Measurements from ENCODE around the gene THADA.

THADA gene

DNA sequence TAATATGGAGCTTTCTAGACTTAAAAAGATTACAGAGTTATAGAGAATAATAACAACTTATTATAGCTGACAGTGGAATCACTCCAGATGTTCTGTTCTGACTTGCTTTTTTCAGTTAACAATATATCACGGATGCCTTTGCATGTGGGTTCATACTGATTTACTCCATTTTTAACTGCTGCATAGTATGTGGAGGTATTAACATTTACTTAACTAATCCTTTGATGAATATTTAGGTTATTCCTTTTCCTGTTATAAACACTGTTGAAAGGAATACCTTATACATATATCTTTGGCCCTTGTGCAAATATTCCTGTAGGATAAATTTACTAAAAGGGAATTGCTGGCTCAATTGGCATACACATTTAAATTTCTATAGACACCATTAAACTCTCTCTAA lies 336.3 kb downstream of the THADA start:
- H3K27ac ChIP-seq (ENCODE audit: extremely low read depth, low read depth, low read length) = no peak overlapping the region
- H3K36me3 ChIP-seq (ENCODE audit: control insufficient read depth in 2 of 2, insufficient read depth in 1 of 2, low read length in 2 of 2) = no peaks in the 10 kb centered on the region; a peak in 1 of 3 replicates
- H3K4me3 ChIP-seq (ENCODE audit: low read depth, low read length) = no peak overlapping the region
- CTCF ChIA-PET = interaction anchor here (0.6 kb wide), 2 partner anchors 403 to 1084 kb away, joined by 3 read pairs; no protein-coding TSS in a partner anchor
- H3K4me1 ChIP-seq (ENCODE audit: control insufficient read depth, insufficient read depth, low read length) = no peaks in the 10 kb centered on the region; the same call in 1 of the 2 replicates
- H3K9me3 ChIP-seq (ENCODE audit: control insufficient read depth, insufficient read depth, low read depth, low read length) = no peaks in the 10 kb centered on the region
- no peak for TF ChIP-seq ZNF24 (tag by site-specific recombination; IDR thresholded peaks at IDR 0.05)
- TF ChIP-seq ZNF221 (tag by site-specific recombination; IDR thresholded peaks at IDR 0.05; ENCODE audit: borderline replicate concordance) = no peak
- TF ChIP-seq, protein P1, sequence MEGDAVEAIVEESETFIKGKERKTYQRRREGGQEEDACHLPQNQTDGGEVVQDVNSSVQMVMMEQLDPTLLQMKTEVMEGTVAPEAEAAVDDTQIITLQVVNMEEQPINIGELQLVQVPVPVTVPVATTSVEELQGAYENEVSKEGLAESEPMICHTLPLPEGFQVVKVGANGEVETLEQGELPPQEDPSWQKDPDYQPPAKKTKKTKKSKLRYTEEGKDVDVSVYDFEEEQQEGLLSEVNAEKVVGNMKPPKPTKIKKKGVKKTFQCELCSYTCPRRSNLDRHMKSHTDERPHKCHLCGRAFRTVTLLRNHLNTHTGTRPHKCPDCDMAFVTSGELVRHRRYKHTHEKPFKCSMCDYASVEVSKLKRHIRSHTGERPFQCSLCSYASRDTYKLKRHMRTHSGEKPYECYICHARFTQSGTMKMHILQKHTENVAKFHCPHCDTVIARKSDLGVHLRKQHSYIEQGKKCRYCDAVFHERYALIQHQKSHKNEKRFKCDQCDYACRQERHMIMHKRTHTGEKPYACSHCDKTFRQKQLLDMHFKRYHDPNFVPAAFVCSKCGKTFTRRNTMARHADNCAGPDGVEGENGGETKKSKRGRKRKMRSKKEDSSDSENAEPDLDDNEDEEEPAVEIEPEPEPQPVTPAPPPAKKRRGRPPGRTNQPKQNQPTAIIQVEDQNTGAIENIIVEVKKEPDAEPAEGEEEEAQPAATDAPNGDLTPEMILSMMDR (tag by site-specific recombination; IDR thresholded peaks at IDR 0.05) = no peak
- TF ChIP-seq ZNF596 (tag by site-specific recombination; IDR thresholded peaks at IDR 0.05) = no peak
- no peak for TF ChIP-seq ZNF837 (tag by site-specific recombination; IDR thresholded peaks at IDR 0.05)
- TF ChIP-seq, protein P2, sequence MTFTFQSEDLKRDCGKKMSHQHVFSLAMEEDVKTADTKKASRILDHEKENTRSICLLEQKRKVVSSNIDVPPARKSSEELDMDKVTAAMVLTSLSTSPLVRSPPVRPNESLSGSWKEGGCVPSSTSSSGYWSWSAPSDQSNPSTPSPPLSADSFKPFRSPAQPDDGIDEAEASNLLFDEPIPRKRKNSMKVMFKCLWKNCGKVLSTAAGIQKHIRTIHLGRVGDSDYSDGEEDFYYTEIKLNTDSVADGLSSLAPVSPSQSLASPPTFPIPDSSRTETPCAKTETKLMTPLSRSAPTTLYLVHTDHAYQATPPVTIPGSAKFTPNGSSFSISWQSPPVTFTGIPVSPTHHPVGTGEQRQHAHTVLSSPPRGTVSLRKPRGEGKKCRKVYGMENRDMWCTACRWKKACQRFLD (tag by site-specific recombination; IDR thresholded peaks at IDR 0.05) = no peak
- TF ChIP-seq, protein P3, sequence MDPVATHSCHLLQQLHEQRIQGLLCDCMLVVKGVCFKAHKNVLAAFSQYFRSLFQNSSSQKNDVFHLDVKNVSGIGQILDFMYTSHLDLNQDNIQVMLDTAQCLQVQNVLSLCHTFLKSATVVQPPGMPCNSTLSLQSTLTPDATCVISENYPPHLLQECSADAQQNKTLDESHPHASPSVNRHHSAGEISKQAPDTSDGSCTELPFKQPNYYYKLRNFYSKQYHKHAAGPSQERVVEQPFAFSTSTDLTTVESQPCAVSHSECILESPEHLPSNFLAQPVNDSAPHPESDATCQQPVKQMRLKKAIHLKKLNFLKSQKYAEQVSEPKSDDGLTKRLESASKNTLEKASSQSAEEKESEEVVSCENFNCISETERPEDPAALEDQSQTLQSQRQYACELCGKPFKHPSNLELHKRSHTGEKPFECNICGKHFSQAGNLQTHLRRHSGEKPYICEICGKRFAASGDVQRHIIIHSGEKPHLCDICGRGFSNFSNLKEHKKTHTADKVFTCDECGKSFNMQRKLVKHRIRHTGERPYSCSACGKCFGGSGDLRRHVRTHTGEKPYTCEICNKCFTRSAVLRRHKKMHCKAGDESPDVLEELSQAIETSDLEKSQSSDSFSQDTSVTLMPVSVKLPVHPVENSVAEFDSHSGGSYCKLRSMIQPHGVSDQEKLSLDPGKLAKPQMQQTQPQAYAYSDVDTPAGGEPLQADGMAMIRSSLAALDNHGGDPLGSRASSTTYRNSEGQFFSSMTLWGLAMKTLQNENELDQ (tag by site-specific recombination; IDR thresholded peaks at IDR 0.05; ENCODE audit: low read depth) = no peak
- no peak for TF ChIP-seq HOXC10 (CRISPR knock-in tag; IDR thresholded peaks at IDR 0.05)
- TF ChIP-seq, protein P4, sequence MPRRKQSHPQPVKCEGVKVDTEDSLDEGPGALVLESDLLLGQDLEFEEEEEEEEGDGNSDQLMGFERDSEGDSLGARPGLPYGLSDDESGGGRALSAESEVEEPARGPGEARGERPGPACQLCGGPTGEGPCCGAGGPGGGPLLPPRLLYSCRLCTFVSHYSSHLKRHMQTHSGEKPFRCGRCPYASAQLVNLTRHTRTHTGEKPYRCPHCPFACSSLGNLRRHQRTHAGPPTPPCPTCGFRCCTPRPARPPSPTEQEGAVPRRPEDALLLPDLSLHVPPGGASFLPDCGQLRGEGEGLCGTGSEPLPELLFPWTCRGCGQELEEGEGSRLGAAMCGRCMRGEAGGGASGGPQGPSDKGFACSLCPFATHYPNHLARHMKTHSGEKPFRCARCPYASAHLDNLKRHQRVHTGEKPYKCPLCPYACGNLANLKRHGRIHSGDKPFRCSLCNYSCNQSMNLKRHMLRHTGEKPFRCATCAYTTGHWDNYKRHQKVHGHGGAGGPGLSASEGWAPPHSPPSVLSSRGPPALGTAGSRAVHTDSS (tag by site-specific recombination; IDR thresholded peaks at IDR 0.05) = no peak
- no peak for TF ChIP-seq KLF8 (tag by site-specific recombination; IDR thresholded peaks at IDR 0.05)
- no peak for TF ChIP-seq ZIC2 (tag by site-specific recombination; IDR thresholded peaks at IDR 0.05)
- TF ChIP-seq, protein P5, sequence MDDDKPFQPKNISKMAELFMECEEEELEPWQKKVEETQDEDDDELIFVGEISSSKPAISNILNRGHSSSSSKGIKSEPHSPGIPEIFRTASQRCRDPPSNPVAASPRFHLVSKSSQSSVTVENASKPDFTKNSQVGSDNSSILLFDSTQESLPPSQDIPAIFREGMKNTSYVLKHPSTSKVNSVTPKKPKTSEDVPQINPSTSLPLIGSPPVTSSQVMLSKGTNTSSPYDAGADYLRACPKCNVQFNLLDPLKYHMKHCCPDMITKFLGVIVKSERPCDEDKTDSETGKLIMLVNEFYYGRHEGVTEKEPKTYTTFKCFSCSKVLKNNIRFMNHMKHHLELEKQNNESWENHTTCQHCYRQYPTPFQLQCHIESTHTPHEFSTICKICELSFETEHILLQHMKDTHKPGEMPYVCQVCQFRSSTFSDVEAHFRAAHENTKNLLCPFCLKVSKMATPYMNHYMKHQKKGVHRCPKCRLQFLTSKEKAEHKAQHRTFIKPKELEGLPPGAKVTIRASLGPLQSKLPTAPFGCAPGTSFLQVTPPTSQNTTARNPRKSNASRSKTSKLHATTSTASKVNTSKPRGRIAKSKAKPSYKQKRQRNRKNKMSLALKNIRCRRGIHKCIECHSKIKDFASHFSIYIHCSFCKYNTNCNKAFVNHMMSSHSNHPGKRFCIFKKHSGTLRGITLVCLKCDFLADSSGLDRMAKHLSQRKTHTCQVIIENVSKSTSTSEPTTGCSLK (tag by site-specific recombination; IDR thresholded peaks at IDR 0.05) = no peak
- TF ChIP-seq ZNF184 (tag by site-specific recombination; IDR thresholded peaks at IDR 0.05) = no peak
- POLR2A ChIA-PET = no interaction called here

DNA sequence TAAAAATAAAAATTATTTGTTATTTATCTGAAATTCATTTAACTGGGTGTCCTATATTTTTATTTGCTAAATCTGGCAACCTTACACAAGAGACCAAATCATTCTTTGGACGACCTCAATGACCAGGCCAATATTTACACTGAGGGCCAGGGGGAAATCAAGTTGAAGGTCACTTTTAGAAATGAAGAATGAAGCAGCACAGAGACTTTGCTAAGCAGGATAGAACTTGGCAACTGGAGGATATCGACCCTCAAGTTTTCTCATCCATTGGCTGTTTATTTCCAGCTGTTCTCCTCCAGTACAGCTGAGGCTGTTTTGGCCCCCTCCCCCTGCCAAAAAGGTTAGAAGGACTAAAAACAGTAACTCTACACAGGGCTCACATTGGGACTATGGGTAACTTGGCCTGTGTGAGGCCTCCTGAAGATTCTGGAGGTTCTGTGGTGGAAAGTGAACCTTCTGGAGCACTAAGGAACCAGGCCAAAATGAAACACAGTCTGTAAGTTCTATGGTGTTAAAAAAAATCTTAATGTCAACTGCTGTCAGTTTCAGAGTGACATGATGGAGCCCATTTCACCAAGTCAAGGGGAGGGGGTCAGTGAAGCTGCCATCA lies 337.2 kb downstream of the THADA start:
- CTCF ChIA-PET = interaction anchor here (0.6 kb wide), 1 partner anchor 402 kb away, joined by 3 read pairs; no protein-coding TSS in a partner anchor
- Histone ChIP-seq H3K27ac (ENCODE audit: extremely low read depth, low read depth, low read length) (no peak overlapping the region), H3K9me3 (ENCODE audit: control insufficient read depth, insufficient read depth, low read depth, low read length) (no peaks in the 10 kb centered on the region), H3K4me1 (ENCODE audit: control insufficient read depth, insufficient read depth, low read length) (no peaks in the 10 kb centered on the region; the same call in 1 of the 2 replicates), H3K4me3 (ENCODE audit: low read depth, low read length) (no peak overlapping the region), H3K36me3 (ENCODE audit: control insufficient read depth in 2 of 2, insufficient read depth in 1 of 2, low read length in 2 of 2) (no peaks in the 10 kb centered on the region; a peak in 1 of 3 replicates)
- POLR2A ChIA-PET = no interaction called here
- no peak for TF ChIP-seq ZSCAN23 (tag by site-specific recombination; IDR thresholded peaks at IDR 0.05)
- no peak for TF ChIP-seq ZNF626 (tag by site-specific recombination; IDR thresholded peaks at IDR 0.05)
- TF ChIP-seq ZNF610 (tag by site-specific recombination; IDR thresholded peaks at IDR 0.05; ENCODE audit: borderline replicate concordance) = no peak
- no peak for TF ChIP-seq SP3 (tag by site-specific recombination; IDR thresholded peaks at IDR 0.05)
- TF ChIP-seq ZNF423 (tag by site-specific recombination; IDR thresholded peaks at IDR 0.05) = no peak

Measured in HEK293 (cell line).